NCI-H446 treated with DMSO at 0.1 percent for 48 hours (cell line): ENCODE data around the gene SLC9A1.

Source experiments
- DNase-seq: peaks from one replicate; lab custom pipeline; 2025; lab: John Stamatoyannopoulos, UW

The SLC9A1 gene

DNA sequence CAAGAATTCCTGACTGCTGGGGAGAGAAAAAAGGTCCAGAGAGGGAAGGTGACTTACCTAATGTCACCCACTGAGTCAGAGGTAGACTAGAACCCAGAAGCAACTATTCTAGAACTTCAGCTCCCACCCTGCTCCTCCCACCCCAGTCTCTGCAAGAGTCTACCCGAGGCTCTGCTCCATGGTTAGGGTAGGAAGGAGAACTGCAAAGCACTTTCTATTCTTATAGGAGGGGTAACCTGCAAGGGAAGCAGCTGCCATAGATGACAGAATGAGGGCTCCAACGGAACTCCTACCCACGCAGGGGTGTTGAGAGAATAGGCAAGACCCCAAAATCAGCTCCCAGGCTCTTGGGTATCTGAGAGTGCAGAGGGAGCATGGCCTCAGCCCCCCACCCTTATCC, 4.3 kb downstream of the SLC9A1 start:
- no peak for DNase-seq

DNA sequence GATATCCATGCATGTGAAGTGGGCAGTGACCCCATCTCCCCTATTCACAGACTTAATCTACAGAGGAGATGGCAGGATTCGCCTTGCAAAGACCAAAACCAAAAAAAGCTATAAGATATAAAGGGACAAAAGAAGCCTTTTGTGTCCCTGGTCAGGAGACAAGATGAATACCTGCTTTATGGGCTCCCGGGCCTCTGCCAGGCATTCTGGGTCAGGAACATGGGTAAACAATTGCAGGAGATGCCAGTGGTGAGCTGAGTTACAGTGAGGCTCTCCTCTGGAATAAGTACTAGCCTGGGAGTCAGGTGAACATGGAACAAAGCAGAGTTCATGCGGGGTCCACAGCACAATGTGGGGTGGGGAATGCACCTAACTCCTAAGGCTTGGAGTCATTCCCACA, 4.7 kb downstream of the SLC9A1 start:
- no peak for DNase-seq

DNA sequence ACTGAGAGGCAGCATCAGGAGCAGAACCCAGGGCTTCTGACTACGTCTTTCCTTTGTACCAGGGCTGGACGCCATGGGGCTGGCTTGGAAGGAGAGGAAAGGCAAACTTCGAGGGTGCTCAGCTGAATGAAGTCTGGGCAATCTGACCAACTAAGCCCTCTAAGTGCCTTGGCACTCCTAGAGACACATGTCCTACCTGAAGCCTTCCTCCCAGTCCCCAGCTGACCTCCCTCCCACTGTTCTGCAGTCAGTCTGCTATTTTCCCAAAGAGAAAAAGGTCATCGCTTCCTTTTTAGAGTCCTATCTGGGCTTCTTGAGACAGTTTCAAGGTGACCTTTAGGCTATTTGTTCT, 5.2 kb downstream of the SLC9A1 start:
- DNase-seq = no peak

DNA sequence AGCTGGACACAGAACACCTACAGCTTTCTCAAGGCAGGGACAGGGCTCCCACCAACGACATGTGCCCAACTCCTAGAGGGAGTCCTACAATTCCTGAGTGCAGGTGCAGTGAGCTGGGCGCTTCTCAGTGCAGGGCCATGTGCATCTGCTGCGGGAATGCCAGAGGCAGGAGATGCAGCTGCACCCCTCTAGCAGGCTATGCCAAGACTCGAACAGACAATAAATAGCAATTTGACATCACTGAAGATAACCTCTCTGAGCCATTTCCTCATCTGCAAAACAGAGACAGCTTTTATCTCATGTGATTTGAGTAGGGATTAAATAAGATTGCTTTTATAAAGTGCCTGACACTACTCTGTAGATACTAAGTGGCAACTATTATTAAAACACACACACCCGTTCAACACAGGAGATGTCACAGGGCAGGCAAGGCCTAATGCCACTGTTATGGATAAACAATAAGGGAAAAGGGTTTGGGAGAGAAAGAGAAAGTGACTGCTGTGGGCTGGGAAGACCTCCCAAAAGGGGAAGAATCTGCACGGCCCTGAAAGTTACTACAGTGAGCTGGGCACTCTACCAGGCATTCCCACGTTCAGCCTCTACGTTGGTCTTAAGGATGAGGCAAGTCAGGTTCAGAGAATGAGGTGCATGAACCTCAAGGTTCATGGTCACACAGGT, 5.7 kb downstream of the SLC9A1 start:
- no peak for DNase-seq

DNA sequence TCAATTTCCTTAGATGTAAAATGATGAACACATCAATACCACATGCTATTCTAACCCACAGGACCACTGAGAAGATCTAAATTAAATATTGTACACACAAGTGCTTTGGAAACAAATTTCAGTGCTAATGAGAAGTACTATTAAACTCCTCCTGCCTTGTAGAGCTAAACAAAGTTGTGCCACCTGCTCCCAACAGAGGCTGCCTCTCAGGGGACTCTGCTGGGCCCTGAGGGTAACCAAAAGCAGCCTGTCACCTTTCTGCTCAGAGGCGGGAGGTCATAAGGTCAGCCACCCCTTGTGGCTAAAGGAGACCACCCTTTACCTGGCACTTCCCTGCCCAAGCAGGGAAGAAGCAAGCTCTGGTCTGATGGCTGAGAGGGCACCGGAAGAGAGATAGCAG, 6.3 kb downstream of the SLC9A1 start:
- no peak for DNase-seq

DNA sequence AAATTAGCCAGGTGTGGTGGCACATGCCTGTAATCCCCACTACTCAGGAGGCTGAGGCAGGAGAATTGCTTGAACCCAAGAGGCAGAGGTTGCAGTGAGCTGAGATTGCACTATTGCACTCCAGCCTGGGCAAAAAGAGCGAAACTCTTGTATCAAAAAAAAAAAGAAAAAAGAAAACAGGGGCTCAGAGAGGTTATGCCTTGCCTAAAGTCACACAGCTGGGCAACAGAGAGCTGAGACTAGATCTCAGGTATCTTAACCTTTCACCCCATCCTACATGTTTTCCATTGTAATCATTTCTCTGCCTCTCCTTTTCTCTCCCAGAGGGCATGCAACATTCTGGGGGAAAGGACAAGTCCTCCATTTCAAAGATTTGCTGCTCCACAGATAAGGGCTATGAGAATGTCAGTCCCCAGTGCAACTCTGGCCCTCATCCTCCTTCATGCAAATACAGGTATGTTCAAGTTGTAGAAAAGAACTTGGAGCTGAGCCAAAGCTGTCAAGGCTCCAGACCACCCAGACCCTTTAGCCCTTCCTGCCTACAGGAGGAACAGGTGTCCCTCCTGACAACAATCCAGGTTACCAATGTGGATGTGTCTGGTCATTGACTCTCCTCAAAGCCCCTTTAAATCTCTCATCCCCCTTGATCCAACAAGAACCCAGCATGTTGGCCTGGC, 6.9 kb downstream of the SLC9A1 start:
- no peak for DNase-seq

DNA sequence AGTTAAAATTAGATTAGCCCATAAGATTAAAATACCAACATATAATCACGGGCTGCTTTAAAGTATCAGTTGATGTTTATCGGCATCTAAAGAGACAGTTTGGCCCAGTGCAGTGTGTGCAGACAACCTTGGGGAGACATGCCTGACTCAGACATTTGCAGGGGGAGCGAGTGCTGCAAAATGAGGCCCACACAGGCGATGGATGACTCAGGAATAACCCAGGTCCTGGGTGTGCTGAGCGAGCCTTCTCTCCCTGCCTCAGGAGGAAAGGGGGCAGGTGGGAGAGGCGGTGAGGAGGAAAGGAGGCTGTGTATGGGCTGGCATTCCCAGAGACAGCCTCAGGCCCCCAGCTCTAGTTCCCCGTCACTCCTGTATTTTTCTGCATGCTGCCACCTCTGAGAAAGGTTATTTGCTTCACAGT, 9.0 kb downstream of the SLC9A1 start:
- no peak for DNase-seq

DNA sequence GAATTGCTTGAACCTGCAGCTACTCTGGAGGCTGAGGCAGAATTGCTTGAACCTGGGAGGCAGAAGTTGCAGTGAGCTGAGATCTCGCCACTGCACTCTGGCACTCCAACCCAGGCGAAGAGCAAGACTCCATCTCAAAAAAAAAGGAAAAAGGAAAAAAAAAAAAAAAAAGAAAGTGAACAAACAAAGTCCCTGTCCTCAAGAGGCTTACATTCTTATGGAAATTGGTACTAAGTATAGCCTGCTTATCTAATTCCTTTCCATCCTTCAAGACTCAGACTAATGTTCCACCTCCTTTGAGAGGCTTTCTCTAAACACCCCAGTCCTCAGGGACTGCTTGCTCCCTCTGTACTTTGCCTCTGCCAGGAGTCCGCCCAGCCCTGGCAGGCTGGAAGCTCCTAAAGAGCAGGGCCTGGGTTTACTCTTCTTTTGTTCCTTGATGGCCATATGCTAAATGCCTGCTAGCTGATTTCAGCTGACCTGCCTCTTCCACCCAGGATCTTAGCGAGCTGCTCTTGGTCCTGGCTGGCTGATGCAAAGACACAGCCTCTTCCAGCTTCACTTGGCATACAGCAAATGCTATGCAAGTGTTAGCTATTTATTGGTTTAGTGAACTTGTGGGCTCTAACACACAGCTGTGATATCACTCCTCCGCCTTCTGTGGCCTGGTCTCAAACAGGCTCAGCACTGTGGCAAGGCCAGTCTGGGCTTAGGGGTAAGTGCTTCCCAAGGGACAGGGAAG, 9.8 kb downstream of the SLC9A1 start:
- DNase-seq = peak; percentile 28

DNA sequence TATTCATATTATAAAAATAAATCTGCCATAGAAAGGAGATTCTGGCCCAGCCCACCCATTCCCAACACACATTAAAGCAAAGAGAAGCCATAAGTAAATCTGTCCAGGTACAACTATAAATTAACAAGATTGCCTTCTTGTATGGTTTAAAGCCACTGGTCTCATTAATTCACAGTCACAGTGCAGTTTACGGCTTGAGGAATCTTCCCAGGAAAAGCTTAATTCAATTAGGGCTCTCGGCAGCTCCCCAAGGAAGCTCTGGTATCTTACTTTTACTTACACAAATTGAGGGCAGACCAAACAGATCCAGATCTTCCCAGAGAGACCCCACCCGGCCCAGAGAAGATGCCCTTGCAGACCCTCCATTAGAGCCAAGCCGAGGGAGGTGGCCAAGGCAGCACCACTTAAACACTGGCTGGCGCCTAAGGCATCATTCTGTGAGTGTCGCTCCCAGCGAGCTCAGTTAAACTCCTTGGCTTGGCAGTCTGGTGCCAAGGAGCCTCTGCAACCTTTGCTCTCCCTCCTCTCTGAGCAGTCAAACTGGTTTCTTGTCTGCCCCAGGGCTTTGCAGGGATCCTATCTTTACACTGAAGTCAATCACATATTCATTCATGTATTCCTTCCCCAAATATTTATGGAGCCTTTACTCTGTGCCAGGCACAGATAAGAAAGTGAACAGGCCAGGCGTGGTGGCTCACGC, 10.7 kb downstream of the SLC9A1 start:
- no peak for DNase-seq

DNA sequence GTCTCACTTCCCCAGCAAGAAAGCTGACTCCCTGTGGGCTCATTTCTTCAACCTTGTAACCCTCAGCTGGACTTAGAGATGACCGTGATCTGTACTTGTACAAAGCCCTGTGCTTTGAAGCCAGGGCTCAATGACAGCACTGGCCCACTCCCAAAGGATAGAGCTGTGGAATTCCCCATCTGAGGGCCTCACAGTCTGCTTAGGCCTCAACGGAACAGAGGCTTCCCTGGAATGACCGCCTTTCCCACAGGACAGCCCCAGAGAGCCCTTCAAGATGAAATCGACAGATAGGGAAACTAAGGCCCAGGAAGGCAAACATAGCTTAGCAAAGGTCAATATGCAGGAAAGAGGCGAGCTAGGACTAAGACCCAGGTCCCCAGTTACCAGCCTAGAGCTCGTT, 11.5 kb downstream of the SLC9A1 start:
- no peak for DNase-seq

DNA sequence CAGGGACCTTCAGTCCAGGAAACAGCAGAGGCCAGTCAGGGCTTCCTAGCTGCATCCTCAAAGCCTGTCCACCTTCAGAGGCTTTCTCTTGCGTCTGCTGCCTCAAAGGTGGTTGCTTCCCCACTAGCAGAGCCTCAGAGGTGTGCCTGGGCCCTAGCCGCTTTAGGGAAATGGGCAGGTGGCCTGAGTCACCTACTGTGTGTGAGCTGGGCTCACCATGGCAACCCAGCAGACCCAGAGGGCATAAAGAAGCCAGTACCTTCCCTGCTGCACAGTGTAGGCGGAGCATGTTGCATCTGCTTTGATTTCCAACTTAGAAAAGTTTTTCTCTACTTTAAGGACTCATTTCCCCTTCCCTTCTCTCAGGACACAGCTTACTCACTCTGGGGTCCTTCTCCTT, 12.5 kb downstream of the SLC9A1 start:
- DNase-seq = no peak

DNA sequence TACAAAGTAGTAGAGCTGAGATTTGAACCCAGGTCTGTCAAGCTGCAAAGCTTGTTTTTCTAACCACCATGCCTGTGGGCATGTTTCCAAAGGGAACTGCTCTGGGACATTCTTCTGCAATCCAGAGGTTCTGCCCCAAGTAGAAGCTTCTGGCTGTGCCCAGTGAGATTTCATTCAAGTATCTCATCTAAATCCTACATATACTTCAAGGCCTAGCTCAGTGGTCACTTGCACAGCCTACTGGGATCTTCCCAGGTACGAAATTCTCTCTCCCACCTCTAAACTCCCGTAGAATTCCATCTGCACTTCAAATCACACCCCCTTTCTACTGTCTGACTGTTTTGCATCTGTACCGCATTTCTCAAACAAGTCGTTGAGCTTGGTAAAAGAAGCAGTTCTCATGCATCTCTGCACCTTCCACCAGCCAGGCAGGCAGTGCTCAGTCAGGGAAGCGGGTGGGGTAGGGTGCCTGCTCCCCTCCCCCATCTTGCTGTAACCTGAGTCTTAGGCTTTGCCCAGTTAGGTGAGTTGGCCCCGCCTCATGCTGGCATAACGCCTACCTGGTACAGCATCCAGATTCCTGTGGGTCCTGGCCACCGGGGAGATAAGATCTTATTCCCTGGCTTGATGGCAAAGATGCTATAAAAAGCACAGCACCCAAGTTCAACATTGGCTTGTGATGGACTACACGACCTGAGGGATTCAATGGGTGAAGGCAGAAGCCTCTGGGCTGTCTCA, 13.5 kb downstream of the SLC9A1 start:
- DNase-seq = no peak

DNA sequence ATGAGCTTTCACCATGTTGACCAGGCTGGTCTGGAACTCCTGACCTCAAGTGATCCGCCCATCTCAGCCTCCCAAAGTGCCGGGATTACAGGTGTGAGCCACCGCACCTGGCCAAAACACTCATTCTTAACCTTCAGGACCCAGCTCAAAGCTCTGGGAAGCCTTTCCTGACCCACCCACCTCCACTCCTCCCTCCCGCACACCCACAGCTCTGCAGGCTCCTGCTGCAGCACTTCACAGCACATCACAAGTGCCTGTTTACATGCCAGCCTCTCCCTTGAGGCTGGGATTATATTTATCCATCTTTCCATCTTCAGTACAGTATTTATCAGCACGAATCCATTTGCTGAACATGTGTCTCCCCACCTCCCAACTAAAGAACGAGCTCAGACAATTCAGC, 14.9 kb downstream of the SLC9A1 start:
- DNase-seq = no peak

DNA sequence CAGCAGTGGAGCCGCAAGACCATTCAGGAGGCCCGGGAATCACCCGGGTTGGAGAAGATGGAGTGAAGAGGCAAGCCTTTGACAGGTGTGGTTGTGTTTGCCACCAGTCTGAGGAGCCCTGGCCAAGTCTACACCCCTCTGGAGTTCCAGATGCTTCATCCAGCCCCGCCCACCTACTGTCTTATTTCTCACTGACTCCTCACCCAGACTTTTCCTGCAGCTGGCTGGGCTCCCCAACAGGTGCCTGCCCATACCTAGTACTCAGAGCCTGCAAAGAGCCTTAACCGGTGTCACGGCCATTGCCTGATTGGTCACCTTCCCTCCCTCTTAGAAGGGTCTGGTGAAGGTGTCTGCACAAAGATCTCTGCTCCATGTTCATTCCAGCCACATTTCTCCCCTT, 16.0 kb downstream of the SLC9A1 start:
- DNase-seq = no peak

DNA sequence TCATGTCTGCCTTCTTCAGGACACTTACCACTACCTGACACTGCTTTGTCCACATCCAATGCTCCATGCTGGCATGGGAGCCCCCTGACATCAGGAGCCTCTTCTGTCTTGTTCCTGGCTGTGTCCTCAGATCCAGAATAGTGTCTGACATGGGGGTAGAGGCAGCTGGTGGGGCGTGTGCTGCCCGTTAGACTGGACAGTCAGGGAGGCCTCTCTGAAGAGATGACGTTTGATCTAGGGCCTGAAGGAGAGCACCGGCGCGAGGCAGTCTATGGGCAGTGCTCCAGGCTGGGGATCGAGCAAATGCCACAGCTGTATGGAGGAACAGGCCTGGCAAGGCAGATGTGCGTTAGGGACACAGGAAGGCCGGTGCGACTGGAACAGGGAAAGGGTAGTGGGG, 16.6 kb downstream of the SLC9A1 start:
- DNase-seq = no peak

DNA sequence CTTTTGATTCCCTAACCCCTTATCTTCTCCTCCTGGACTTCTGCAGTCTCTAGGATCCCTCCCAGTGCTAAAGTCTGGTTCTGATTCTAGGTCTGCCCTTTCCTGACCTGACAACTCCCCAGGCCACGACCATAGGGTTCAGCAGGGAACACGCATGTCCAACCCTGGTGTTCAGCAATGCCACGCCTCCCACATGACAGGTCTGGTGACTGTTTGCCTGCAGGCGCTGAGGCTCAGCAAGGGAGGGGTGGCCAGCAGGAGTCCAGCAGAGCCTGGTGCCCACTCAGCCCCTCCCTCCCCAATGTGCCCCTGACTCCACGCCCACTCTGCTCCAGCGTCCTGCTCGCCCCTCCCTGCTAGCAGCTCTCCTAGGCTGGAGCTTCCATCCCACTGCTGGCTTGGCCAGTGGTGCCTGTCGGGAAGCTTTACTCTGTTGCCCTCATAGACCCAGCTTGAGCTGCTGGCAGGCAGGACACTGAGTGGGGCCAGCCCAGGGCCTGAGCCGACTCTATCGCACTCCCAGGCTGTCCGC, 17.3 kb downstream of the SLC9A1 start:
- no peak for DNase-seq

DNA sequence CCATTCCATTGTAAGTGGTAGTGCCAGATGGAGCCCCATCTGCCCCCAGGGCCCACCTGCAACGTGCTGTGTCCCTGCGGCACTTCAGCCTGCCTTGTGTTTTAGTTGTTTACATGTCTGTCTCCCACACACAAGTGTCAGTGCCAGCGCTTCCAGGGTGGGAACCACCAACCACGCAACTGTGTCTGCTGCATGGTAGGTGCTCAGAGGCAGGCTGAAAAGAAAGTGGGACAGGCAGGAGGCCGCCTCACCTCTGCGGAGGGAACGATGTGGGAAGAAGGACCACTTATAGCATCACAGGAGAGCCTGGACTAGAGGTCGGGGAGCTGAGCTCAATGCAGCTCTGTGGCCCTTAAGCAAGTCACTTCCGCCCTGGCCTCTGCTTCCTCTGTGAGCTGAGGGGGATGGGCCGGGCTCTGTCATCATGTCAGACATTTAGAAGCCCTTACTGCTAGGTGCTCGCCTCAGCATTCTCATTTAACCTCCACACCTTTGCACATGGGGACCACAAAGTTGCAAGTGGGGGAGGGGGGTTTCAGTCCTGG, 17.9 kb downstream of the SLC9A1 start:
- no peak for DNase-seq

DNA sequence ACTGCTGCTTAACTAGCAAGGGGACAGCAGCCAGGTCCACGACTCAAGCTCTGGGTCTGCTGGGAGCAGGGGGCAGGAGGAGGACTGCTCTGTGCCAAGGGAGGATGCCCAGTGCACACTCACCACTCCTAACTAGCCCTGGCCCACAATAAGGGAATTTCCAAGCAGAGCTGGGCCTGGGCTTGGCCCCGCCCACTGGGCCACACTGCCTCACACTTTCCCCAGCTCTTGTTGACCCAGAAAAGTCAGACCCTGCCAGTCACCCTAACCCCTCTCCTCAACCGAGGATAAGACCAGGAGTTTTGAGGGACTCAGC, 18.7 kb downstream of the SLC9A1 start:
- DNase-seq = no peak

DNA sequence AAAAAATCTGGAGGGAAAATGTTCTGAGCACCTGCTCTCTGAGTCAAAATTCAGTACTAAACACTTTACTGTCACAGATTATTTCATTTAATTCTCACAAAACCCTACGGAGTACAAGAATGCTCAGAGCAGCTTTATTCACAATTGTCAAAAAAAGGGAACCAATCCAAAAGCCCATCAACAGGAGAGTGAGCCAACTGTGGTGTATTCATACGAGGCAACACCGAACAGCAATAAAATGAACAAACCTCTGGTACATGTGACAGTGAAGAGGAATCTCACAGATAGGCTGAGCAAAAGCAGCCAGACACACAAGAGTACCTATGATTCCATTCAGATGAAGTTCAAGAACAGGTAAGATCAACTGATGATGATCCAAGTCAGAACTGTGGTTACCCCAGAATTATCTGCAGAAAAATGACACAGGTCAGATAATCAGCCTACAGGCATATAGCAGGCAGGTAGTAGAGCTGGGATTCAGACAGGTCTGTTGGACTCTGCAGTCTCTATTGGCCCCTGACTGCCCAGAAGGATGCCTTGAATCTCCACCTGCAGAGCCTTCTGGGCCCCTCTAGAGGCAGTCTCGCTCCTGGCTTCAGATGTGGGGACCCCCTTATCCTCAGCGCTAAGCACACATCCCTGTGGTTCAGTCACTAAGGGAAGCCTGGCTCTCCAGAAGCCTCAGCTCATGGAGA, 19.2 kb downstream of the SLC9A1 start:
- DNase-seq = no peak

DNA sequence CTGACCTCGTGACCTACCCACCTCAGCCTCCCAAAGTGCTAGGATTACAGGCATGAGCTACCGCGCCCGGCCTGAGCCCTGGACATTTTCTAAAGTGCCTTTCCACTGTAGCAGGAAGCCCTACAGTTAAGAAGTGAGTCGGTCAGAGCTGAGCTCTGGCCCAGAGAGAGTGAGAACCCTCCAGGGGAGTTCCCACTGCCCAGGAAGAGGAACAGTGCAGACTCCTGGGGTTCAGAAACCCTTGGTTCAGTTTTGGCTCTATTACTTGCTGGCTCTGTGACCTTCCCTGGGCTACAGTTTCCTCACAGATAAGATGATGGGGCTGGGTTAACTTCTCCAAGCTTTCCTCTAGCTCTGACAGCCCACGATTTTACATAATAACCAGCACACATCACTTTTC, 20.9 kb downstream of the SLC9A1 start:
- no peak for DNase-seq

DNA sequence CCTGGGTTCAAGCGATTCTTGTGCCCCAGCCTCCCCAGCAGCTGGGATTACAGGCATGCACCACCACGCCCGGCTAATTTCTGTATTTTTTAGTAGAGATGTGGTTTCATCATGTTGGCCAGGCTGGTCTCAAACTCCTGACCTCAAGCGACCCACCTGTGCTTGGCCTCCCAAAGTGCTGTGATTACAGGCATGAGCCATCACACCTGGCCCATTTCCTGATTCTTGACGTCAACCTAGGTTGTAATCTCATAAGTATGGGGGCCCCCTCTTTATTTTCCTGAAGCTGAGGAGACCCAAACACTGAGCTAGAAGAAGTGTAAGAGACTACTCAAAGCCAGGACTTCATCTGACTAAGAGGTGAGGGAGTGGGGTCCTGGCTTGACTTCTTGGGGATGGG, 21.8 kb downstream of the SLC9A1 start:
- no peak for DNase-seq
